GM10266 (cell line): ENCODE data around the gene AKT1.

Experiments
- DNase-seq: peaks from one replicate; pipeline ENCODE4 v3.0.0; 2012; ENCODE audit errors: extremely low spot score
- CTCF ChIP-seq: IDR thresholded peaks from 2 replicates; pipeline ENCODE4 v1.5.1; 2012; ENCODE audit warnings: mild to moderate bottlenecking, low read depth; ENCODE audit not compliant: control insufficient read depth, insufficient read depth; ENCODE audit errors: missing control alignments

Gene AKT1

GRCh38 chr14:104804481-104805325 is 9.2 kb upstream of the AKT1 start:
- no peak for TF ChIP-seq CTCF
- no peak for DNase-seq

GRCh38 chr14:104803912-104804410 is 8.4 kb upstream of the AKT1 start:
- no peak for DNase-seq
- TF ChIP-seq CTCF, result no peak

- no peak for TF ChIP-seq CTCF
- DNase-seq, result no peak
Measured at GRCh38 chr14:104803280-104803911, 7.8 kb upstream of the AKT1 start.

GRCh38 chr14:104802394-104803184 is 7.0 kb upstream of the AKT1 start:
- no peak for DNase-seq
- no peak for TF ChIP-seq CTCF

- TF ChIP-seq CTCF, result no peak
Measured at GRCh38 chr14:104801520-104802393, 6.2 kb upstream of the AKT1 start.

GRCh38 chr14:104800771-104801519 is 5.4 kb upstream of the AKT1 start, which contains the start of gene ZBTB42:
ZBTB42 (plus strand) TSS chr14:104801101; CDS start chr14:104801198, 97 bp downstream.
- TF ChIP-seq CTCF, result no peak
- peak; percentile 82 for DNase-seq

More at GRCh38 chr14:104801520-104802393, 6.2 kb upstream of the AKT1 start:
- DNase-seq, result no peak
